ENCODE data around the gene PRPH2. TPM values are rescaled to one million over a fixed set of nuclear protein-coding genes. Genes with fewer than 3 reads are reported as not detected.
A peak's percentile ranks its signal among the peaks of the same experiment; 100 is the strongest.

Gene PRPH2
- total and polyA plus RNA-seq, 10 of the 15 experiments (the other 5 are each of a cell fraction or from before 2014, with no cell fraction given) = 0.08 TPM; not detected in 9

DNA sequence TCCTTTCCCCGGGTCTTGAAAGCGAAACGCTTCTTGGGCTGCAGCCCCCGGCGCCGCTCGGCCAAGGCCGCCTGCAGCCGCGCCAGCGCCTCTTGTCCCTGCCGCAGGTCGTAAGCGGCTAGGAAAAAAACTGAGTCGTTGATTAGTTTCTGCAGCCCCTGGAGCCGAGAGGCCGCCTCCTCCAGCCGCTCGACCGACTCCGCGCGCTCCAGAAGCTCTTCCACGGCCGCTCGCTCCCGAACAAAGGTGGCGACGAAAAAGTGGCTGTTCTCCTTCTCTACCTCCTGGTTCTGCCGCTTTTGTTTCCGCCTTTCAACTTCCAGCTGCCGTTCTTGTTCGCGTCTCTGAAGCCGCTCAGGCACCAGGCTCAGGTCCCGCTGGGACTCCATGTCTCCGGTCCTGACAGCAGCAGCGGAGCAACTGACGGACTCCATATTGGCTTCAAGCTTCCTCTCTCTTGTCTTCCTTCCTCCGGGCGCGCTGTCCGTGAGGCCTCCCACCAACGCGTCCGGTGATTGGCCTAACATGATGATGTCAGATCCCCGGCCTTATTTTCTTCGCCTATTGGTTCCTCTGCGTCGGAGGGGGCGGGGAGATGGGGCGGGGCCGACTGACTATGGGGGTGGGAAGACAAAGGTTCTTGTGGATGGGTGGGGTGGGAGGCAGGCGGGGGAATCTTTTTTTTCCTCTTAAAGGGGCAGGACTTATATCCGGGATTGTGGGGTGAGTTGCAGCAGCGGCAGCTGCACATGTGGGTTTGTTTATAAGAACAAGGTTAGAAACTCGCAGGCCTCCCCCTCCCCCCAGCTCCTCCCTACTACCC, 23.5 kb upstream of the PRPH2 start, which contains the start of gene TBCC (continued):
- TF ChIP-seq, protein P1, sequence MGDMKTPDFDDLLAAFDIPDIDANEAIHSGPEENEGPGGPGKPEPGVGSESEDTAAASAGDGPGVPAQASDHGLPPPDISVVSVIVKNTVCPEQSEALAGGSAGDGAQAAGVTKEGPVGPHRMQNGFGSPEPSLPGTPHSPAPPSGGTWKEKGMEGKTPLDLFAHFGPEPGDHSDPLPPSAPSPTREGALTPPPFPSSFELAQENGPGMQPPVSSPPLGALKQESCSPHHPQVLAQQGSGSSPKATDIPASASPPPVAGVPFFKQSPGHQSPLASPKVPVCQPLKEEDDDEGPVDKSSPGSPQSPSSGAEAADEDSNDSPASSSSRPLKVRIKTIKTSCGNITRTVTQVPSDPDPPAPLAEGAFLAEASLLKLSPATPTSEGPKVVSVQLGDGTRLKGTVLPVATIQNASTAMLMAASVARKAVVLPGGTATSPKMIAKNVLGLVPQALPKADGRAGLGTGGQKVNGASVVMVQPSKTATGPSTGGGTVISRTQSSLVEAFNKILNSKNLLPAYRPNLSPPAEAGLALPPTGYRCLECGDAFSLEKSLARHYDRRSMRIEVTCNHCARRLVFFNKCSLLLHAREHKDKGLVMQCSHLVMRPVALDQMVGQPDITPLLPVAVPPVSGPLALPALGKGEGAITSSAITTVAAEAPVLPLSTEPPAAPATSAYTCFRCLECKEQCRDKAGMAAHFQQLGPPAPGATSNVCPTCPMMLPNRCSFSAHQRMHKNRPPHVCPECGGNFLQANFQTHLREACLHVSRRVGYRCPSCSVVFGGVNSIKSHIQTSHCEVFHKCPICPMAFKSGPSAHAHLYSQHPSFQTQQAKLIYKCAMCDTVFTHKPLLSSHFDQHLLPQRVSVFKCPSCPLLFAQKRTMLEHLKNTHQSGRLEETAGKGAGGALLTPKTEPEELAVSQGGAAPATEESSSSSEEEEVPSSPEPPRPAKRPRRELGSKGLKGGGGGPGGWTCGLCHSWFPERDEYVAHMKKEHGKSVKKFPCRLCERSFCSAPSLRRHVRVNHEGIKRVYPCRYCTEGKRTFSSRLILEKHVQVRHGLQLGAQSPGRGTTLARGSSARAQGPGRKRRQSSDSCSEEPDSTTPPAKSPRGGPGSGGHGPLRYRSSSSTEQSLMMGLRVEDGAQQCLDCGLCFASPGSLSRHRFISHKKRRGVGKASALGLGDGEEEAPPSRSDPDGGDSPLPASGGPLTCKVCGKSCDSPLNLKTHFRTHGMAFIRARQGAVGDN (IDR thresholded peaks at IDR 0.05) = 0 out of 2 replicates have a peak, but pooled peaks have one; percentile 28
- TF ChIP-seq ZNF384 (IDR thresholded peaks at IDR 0.05; ENCODE audit: borderline replicate concordance, low read depth, low read length) (peak; percentile 96), GABPA (IDR thresholded peaks at IDR 0.05; ENCODE audit: low read depth) (peak; percentile 63; the same call in 1 of the 2 replicates), STAT1 (conservative IDR thresholded peaks at IDR 0.05) (0 out of 2 replicates have a peak, but pooled peaks have one; percentile 77), SRF (IDR thresholded peaks at IDR 0.05; ENCODE audit: low read depth in 2 of 2, low read length in 2 of 2) (0 out of 4 replicates have a peak, but pooled peaks of 1 of the 2 experiments have one; percentile 15), SIX5 (IDR thresholded peaks at IDR 0.05; ENCODE audit: low read depth, low read length, severe bottlenecking) (no peak), YY1 (IDR thresholded peaks at IDR 0.05; ENCODE audit: low read depth, low read length) (peak; percentile 97), FOS (IDR thresholded peaks at IDR 0.05; ENCODE audit: borderline replicate concordance, extremely low read depth, insufficient read length) (peak; percentile 23), TAF1 (IDR thresholded peaks at IDR 0.05; ENCODE audit: borderline replicate concordance, low read depth, low read length) (peak; percentile 99), SP1 (IDR thresholded peaks at IDR 0.05; ENCODE audit: low read depth, low read length) (peak; percentile 77), SMAD1 (IDR thresholded peaks at IDR 0.05; ENCODE audit: low read depth, partially characterized antibody) (peak; percentile 83), CREM (IDR thresholded peaks at IDR 0.05; ENCODE audit: low read depth) (peak; percentile 77), CHD1 (IDR thresholded peaks at IDR 0.05; ENCODE audit: low read depth, low read length) (no peak), IRF4 (IDR thresholded peaks at IDR 0.05; ENCODE audit: low read depth, low read length) (0 out of 2 replicates have a peak, but pooled peaks have one; percentile 9)
- TF ChIP-seq, protein P2, sequence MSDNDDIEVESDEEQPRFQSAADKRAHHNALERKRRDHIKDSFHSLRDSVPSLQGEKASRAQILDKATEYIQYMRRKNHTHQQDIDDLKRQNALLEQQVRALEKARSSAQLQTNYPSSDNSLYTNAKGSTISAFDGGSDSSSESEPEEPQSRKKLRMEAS (IDR thresholded peaks at IDR 0.05; ENCODE audit: low read depth, low read length) = peak; percentile 71
- TF ChIP-seq, protein P3, sequence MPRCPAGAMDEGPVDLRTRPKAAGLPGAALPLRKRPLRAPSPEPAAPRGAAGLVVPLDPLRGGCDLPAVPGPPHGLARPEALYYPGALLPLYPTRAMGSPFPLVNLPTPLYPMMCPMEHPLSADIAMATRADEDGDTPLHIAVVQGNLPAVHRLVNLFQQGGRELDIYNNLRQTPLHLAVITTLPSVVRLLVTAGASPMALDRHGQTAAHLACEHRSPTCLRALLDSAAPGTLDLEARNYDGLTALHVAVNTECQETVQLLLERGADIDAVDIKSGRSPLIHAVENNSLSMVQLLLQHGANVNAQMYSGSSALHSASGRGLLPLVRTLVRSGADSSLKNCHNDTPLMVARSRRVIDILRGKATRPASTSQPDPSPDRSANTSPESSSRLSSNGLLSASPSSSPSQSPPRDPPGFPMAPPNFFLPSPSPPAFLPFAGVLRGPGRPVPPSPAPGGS (IDR thresholded peaks at IDR 0.05; ENCODE audit: borderline replicate concordance, insufficient read depth, low read depth, low read length, poor library complexity, severe bottlenecking) = peak; percentile 9
- TF ChIP-seq, protein P4, sequence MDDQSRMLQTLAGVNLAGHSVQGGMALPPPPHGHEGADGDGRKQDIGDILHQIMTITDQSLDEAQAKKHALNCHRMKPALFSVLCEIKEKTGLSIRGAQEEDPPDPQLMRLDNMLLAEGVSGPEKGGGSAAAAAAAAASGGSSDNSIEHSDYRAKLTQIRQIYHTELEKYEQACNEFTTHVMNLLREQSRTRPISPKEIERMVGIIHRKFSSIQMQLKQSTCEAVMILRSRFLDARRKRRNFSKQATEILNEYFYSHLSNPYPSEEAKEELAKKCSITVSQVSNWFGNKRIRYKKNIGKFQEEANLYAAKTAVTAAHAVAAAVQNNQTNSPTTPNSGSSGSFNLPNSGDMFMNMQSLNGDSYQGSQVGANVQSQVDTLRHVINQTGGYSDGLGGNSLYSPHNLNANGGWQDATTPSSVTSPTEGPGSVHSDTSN (IDR thresholded peaks at IDR 0.05; ENCODE audit: insufficient replicate concordance, low read depth, low read length) = peak; percentile 55
- TF ChIP-seq, protein P5, sequence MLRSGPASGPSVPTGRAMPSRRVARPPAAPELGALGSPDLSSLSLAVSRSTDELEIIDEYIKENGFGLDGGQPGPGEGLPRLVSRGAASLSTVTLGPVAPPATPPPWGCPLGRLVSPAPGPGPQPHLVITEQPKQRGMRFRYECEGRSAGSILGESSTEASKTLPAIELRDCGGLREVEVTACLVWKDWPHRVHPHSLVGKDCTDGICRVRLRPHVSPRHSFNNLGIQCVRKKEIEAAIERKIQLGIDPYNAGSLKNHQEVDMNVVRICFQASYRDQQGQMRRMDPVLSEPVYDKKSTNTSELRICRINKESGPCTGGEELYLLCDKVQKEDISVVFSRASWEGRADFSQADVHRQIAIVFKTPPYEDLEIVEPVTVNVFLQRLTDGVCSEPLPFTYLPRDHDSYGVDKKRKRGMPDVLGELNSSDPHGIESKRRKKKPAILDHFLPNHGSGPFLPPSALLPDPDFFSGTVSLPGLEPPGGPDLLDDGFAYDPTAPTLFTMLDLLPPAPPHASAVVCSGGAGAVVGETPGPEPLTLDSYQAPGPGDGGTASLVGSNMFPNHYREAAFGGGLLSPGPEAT (IDR thresholded peaks at IDR 0.05; ENCODE audit: low read depth) = peak; percentile 95

All from GM12878 (cell line).